Lower leg skin (tissue), 3 donors: ENCODE measurements around the gene LAMTOR1.

Source experiments
- CTCF ChIP-seq, 3 donors: fragments of 450-650 bp; IDR thresholded peaks; one replicate each; pipeline ENCODE4 v1.5.1; 2016; ENCODE audit warnings: antibody characterized with exemption in 3 of 3, mild to moderate bottlenecking in 3 of 3, moderate library complexity in 2 of 3
- POLR2A ChIP-seq, 2 donors: fragments of 450-650 bp; IDR thresholded peaks; one replicate each; pipeline ENCODE4 v1.6.1; 2016 to 2017; ENCODE audit warnings: antibody characterized with exemption in 2 of 2, mild to moderate bottlenecking in 1 of 2, moderate library complexity in 1 of 2

GRCh38 chr11:72111300-72112142, 8.4 kb upstream of the LAMTOR1 start:
- TF ChIP-seq CTCF (IDR thresholded peaks at IDR 0.05) (no peak), POLR2A (IDR thresholded peaks at IDR 0.05) (no peak)
